Transverse colon (tissue), 3 donors: ENCODE data around the gene SVIL.

Experiments used
- POLR2A ChIP-seq: fragments of 450-650 bp; IDR thresholded peaks from one replicate; pipeline ENCODE4 v1.6.1; 2016; ENCODE audit warnings: antibody characterized with exemption, mild to moderate bottlenecking, moderate library complexity
- TF ChIP-seq, protein P1 (sequence below), 5 experiments: fragments of 200-600 bp in 3 of 5; fragments of 450-650 bp in 2 of 5; sonication (generic) in 3 of 5; IDR thresholded peaks; 1 replicate in 2 of 5; 2 replicates in 3 of 5; pipeline ENCODE4 v1.5.1; 2016 to 2017; ENCODE audit warnings: antibody characterized with exemption in 5 of 5, inconsistent platforms in 3 of 5, mild to moderate bottlenecking in 2 of 5, moderate library complexity in 1 of 5

DNA sequence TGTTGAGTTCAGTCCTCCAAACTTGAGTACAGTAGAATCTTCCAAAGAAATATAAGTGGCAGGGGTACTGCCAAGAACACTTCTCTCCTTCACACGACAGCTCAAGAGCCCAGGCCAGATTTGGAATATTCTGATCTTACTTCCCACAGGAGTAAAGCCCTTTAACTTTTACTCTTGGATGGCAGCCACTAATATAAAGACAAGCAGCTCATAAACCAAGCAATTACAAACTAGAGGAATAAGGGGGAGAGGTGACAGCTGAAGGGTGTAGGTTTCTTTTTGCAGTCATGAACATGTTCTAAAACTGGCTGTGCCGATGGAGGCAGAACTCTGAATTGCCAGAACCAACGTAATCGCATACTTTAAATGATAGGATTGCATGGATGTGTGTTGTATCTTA is 74.8 kb downstream of the SVIL start:
- TF ChIP-seq, protein P1, sequence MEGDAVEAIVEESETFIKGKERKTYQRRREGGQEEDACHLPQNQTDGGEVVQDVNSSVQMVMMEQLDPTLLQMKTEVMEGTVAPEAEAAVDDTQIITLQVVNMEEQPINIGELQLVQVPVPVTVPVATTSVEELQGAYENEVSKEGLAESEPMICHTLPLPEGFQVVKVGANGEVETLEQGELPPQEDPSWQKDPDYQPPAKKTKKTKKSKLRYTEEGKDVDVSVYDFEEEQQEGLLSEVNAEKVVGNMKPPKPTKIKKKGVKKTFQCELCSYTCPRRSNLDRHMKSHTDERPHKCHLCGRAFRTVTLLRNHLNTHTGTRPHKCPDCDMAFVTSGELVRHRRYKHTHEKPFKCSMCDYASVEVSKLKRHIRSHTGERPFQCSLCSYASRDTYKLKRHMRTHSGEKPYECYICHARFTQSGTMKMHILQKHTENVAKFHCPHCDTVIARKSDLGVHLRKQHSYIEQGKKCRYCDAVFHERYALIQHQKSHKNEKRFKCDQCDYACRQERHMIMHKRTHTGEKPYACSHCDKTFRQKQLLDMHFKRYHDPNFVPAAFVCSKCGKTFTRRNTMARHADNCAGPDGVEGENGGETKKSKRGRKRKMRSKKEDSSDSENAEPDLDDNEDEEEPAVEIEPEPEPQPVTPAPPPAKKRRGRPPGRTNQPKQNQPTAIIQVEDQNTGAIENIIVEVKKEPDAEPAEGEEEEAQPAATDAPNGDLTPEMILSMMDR (IDR thresholded peaks at IDR 0.05) = no peak
- TF ChIP-seq POLR2A = no peak
